ENCODE results near the gene MYO7A.

Gene MYO7A

GRCh38 chr11:77111277-77111676 lies 16.8 kb upstream of the MYO7A start:
- no peaks in the 10 kb centered on the region for H3K36me3 ChIP-seq (ENCODE audit: control insufficient read depth, insufficient read depth, low read length)
- H3K27me3 ChIP-seq (ENCODE audit: control insufficient read depth, insufficient read depth, low read length), result no peaks in the 10 kb centered on the region
- H3K79me2 ChIP-seq, result no peaks in the 10 kb centered on the region
- no peak overlapping the region for H3K9ac ChIP-seq
- H3K4me2 ChIP-seq (ENCODE audit: low read length), result no peak overlapping the region
- TF ChIP-seq, protein P1, sequence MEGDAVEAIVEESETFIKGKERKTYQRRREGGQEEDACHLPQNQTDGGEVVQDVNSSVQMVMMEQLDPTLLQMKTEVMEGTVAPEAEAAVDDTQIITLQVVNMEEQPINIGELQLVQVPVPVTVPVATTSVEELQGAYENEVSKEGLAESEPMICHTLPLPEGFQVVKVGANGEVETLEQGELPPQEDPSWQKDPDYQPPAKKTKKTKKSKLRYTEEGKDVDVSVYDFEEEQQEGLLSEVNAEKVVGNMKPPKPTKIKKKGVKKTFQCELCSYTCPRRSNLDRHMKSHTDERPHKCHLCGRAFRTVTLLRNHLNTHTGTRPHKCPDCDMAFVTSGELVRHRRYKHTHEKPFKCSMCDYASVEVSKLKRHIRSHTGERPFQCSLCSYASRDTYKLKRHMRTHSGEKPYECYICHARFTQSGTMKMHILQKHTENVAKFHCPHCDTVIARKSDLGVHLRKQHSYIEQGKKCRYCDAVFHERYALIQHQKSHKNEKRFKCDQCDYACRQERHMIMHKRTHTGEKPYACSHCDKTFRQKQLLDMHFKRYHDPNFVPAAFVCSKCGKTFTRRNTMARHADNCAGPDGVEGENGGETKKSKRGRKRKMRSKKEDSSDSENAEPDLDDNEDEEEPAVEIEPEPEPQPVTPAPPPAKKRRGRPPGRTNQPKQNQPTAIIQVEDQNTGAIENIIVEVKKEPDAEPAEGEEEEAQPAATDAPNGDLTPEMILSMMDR (IDR thresholded peaks at IDR 0.05), result no peak
- H3K4me3 ChIP-seq (ENCODE audit: low read depth, low read length), result no peak overlapping the region
- H3K9me3 ChIP-seq (ENCODE audit: control insufficient read depth, low read length), result no peaks in the 10 kb centered on the region
- no peak overlapping the region for H3K27ac ChIP-seq
- no peaks in the 10 kb centered on the region for H3K4me1 ChIP-seq
- H2AFZ ChIP-seq, result no peak overlapping the region

DNA sequence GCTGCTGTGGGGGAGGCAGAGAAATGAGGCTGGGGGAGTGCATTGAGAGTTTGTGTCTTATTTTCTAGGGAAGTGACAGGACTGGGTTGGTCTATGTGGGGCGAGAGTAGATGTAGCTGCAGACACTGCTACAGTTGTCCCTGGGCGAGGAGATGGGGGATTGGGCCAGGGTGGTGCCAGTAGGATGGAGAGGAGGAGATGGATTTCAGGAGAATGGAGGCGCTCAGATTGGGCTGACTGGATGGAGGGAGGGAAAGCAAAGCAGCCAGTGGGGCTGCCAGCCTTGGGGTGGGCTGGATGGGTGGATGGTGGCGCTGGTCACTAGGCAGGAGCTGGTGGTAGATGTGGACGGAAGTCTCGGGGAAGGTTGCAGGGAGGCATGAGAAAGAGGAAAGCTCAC lies 16.1 kb upstream of the MYO7A start:
- no peaks in the 10 kb centered on the region for H3K79me2 ChIP-seq
- no peak overlapping the region for H3K9ac ChIP-seq
- H2AFZ ChIP-seq, result no peak overlapping the region
- H3K4me2 ChIP-seq (ENCODE audit: low read length), result no peak overlapping the region
- TF ChIP-seq, protein P1 (IDR thresholded peaks at IDR 0.05), result no peak
- H3K27me3 ChIP-seq (ENCODE audit: control insufficient read depth, insufficient read depth, low read length), result no peaks in the 10 kb centered on the region
- H3K9me3 ChIP-seq (ENCODE audit: control insufficient read depth, low read length), result no peaks in the 10 kb centered on the region
- no peak overlapping the region for H3K4me3 ChIP-seq (ENCODE audit: low read depth, low read length)
- H3K36me3 ChIP-seq (ENCODE audit: control insufficient read depth, insufficient read depth, low read length), result no peaks in the 10 kb centered on the region
- no peak overlapping the region for H3K27ac ChIP-seq
- H3K4me1 ChIP-seq, result no peaks in the 10 kb centered on the region

GRCh38 chr11:77112641-77113381 lies 15.2 kb upstream of the MYO7A start:
- Histone ChIP-seq H3K4me3 (ENCODE audit: low read depth, low read length) (no peak overlapping the region), H2AFZ (no peak overlapping the region), H3K4me1 (no peaks in the 10 kb centered on the region), H3K27me3 (ENCODE audit: control insufficient read depth, insufficient read depth, low read length) (no peaks in the 10 kb centered on the region), H3K4me2 (ENCODE audit: low read length) (no peak overlapping the region), H3K9me3 (ENCODE audit: control insufficient read depth, low read length) (no peaks in the 10 kb centered on the region), H3K79me2 (no peaks in the 10 kb centered on the region), H3K27ac (no peak overlapping the region), H3K36me3 (ENCODE audit: control insufficient read depth, insufficient read depth, low read length) (no peaks in the 10 kb centered on the region), H3K9ac (no peak overlapping the region)
- TF ChIP-seq, protein P1 (IDR thresholded peaks at IDR 0.05), result no peak

DNA sequence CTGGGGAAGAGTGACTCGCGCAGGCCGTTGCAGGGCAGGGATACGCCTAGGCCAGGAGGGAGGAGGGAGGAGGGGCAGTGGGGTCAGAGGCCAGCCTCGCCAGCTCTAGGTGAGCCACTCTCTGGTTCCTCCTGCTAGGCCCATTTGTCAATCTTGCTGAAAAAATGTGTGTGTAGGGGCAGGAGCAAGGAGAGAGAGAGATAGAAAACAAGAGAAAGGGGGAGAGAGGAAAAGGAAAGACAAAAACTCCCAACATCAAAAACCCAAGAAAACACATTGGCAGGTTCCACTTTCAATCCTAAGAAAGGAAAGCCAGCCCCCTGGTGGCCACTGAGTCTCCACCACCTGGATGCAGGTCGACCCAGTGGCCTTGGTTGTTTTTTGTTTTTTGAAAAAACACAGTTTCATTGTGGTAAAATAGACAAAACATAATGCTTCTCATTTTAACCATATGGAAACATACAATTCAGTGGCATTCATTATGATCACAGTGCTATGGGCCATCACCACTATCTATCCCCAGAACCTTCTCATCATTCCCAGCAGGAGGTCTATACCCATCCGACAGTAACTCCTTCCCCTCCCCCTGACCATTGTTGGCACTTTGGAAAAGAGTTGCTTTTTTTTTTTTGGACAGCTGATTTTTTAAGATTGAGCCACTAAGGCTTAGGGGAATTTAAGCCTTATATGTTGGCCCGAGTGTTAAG lies 14.5 kb upstream of the MYO7A start:
- Histone ChIP-seq H3K4me2 (ENCODE audit: low read length) (no peak overlapping the region), H3K9ac (no peak overlapping the region), H3K79me2 (no peaks in the 10 kb centered on the region), H3K9me3 (ENCODE audit: control insufficient read depth, low read length) (no peaks in the 10 kb centered on the region), H3K27me3 (ENCODE audit: control insufficient read depth, insufficient read depth, low read length) (no peaks in the 10 kb centered on the region), H2AFZ (no peak overlapping the region), H3K27ac (no peak overlapping the region), H3K4me1 (no peaks in the 10 kb centered on the region), H3K36me3 (ENCODE audit: control insufficient read depth, insufficient read depth, low read length) (no peaks in the 10 kb centered on the region), H3K4me3 (ENCODE audit: low read depth, low read length) (no peak overlapping the region)
- TF ChIP-seq, protein P1 (IDR thresholded peaks at IDR 0.05), result peak; percentile 28

All from parathyroid adenoma (tissue), 2 donors.